Calu3 (cell line): Measurements from ENCODE around the gene NGEF. TPM values are rescaled to one million over a fixed set of nuclear protein-coding genes. Genes with fewer than 3 reads are reported as not detected.
"Not testable (repeated sequence)": the region's sequence is repeated elsewhere in the genome, so short reads cannot be mapped to it uniquely, and the experiment has no call there.

Experiments
- BruUV-seq: library from RNA; stranded (reverse); fragments of 400-500 nt; replicated peaks from 2 replicates; lab custom pipeline; 2021; lab: Mats Ljungman, UMichigan
- CTCF ChIA-PET: fragments of 300-600 bp; sonication (Branson Sonifier 250); formaldehyde crosslinking; loops from one replicate; lab custom pipeline; 2022; ENCODE audit warnings: antibody characterized with exemption; lab: Charles Lee
- DNase-seq: peaks from one replicate; pipeline ENCODE4 v3.0.0; 2022
- H3K27ac Mint-ChIP-seq: one replicate; pipeline ENCODE4 v1.8.0; 2022; ENCODE audit warnings: mixed read lengths; ENCODE audit not compliant: unreplicated experiment
- H3K27me3 Mint-ChIP-seq: one replicate; pipeline ENCODE4 v1.8.0; 2022; ENCODE audit warnings: mixed read lengths; ENCODE audit not compliant: unreplicated experiment
- H3K36me3 Mint-ChIP-seq: one replicate; pipeline ENCODE4 v1.8.0; 2022; ENCODE audit warnings: mild to moderate bottlenecking, moderate library complexity, mixed read lengths; ENCODE audit not compliant: insufficient read depth, unreplicated experiment
- H3K4me1 Mint-ChIP-seq: one replicate; pipeline ENCODE4 v1.8.0; 2022; ENCODE audit warnings: mild to moderate bottlenecking, low read depth, mixed read lengths; ENCODE audit not compliant: unreplicated experiment
- H3K4me3 Mint-ChIP-seq: one replicate; pipeline ENCODE4 v1.8.0; 2022; ENCODE audit warnings: mild to moderate bottlenecking, low read depth, moderate library complexity, mixed read lengths; ENCODE audit not compliant: unreplicated experiment
- H3K9me3 Mint-ChIP-seq: one replicate; pipeline ENCODE4 v1.8.0; 2022; ENCODE audit warnings: low read depth, mixed read lengths; ENCODE audit not compliant: unreplicated experiment
- CTCF ChIP-seq: fragments of 200-600 bp; IDR thresholded peaks from one replicate; pipeline ENCODE4 v1.8.0; 2022; ENCODE audit warnings: antibody characterized with exemption; ENCODE audit not compliant: unreplicated experiment
- intact Hi-C: fragments of 100-400 bp; cut with micrococcal nuclease; formaldehyde crosslinking; loops from one replicate; pipeline ENCODE4 v1.10.0; 2022; ENCODE audit not compliant: unreplicated experiment
- total RNA-seq: library from RNA; stranded (reverse); gene quantifications from 2 replicates; pipeline ENCODE4 v1.2.3, GENCODE V29; 2022

NGEF gene
- total RNA-seq, 1 experiment from 2014 or later, result 1.7 TPM

- no peaks in the 10 kb centered on the region for H3K4me1 Mint-ChIP-seq
- no TSS peak for BruUV-seq
- no peak for DNase-seq
- H3K36me3 Mint-ChIP-seq, result no peaks in the 10 kb centered on the region
- no peak overlapping the region for H3K4me3 Mint-ChIP-seq
- no peak overlapping the region for H3K27ac Mint-ChIP-seq
- no peak for TF ChIP-seq CTCF
- H3K27me3 Mint-ChIP-seq, result no peaks in the 10 kb centered on the region
- H3K9me3 Mint-ChIP-seq, result peaks cover 8% of the 10 kb centered on the region
- CTCF ChIA-PET, result no interaction called here
- intact Hi-C loops, result no loop called here
Observed at GRCh38 chr2:232908695-232909094, 104.4 kb downstream of the NGEF start.

GRCh38 chr2:232907718-232908085 lies 105.4 kb downstream of the NGEF start:
- BruUV-seq, intact Hi-C loops, H3K36me3 Mint-ChIP-seq, H3K27ac Mint-ChIP-seq, H3K4me3 Mint-ChIP-seq, H3K27me3 Mint-ChIP-seq, H3K4me1 Mint-ChIP-seq, H3K9me3 Mint-ChIP-seq, DNase-seq: not testable (repeated sequence)
- CTCF ChIA-PET, result interaction anchor here (0.6 kb wide), 1 partner anchor 149 kb away, joined by 3 read pairs; no protein-coding TSS in a partner anchor

- H3K9me3 Mint-ChIP-seq, DNase-seq, H3K4me1 Mint-ChIP-seq, H3K27ac Mint-ChIP-seq, BruUV-seq, H3K27me3 Mint-ChIP-seq, intact Hi-C loops, H3K4me3 Mint-ChIP-seq, H3K36me3 Mint-ChIP-seq: not testable (repeated sequence)
- CTCF ChIA-PET, result interaction anchor here (0.6 kb wide), 1 partner anchor 149 kb away, joined by 3 read pairs; no protein-coding TSS in a partner anchor
Observed at GRCh38 chr2:232906867-232907717, 106.0 kb downstream of the NGEF start.

GRCh38 chr2:232903989-232904388 lies 109.1 kb downstream of the NGEF start:
- intact Hi-C loops, result no loop called here
- BruUV-seq, result no TSS peak
- CTCF ChIA-PET, result no interaction called here
- Mint-ChIP-seq H3K27me3 (no peaks in the 10 kb centered on the region), H3K4me3 (no peak overlapping the region), H3K36me3 (no peaks in the 10 kb centered on the region), H3K27ac (no peak overlapping the region), H3K9me3 (no peaks in the 10 kb centered on the region), H3K4me1 (no peaks in the 10 kb centered on the region)
- DNase-seq, result no peak
- no peak for TF ChIP-seq CTCF

- no peaks in the 10 kb centered on the region for H3K36me3 Mint-ChIP-seq
- intact Hi-C loops, result no loop called here
- no peak overlapping the region for H3K4me3 Mint-ChIP-seq
- peak overlapping the region; percentile 12 for H3K27ac Mint-ChIP-seq
- CTCF ChIA-PET, result no interaction called here
- H3K4me1 Mint-ChIP-seq, result no peaks in the 10 kb centered on the region
- no peaks in the 10 kb centered on the region for H3K27me3 Mint-ChIP-seq
- peak; percentile 80 for DNase-seq
- BruUV-seq, result no TSS peak
- H3K9me3 Mint-ChIP-seq, result no peaks in the 10 kb centered on the region
- TF ChIP-seq CTCF, result no peak
Observed at GRCh38 chr2:232901736-232902578, 111.1 kb downstream of the NGEF start.
